Fibroblast of upper back skin (primary cell): ENCODE data around the gene ACO2.
"Not testable (repeated sequence)": the region's sequence is repeated elsewhere in the genome, so short reads cannot be mapped to it uniquely, and the experiment has no call there.

Experiments
- DNase-seq: peaks from one replicate; pipeline ENCODE4 v3.0.0-alpha.2; 2013

Gene ACO2

DNA sequence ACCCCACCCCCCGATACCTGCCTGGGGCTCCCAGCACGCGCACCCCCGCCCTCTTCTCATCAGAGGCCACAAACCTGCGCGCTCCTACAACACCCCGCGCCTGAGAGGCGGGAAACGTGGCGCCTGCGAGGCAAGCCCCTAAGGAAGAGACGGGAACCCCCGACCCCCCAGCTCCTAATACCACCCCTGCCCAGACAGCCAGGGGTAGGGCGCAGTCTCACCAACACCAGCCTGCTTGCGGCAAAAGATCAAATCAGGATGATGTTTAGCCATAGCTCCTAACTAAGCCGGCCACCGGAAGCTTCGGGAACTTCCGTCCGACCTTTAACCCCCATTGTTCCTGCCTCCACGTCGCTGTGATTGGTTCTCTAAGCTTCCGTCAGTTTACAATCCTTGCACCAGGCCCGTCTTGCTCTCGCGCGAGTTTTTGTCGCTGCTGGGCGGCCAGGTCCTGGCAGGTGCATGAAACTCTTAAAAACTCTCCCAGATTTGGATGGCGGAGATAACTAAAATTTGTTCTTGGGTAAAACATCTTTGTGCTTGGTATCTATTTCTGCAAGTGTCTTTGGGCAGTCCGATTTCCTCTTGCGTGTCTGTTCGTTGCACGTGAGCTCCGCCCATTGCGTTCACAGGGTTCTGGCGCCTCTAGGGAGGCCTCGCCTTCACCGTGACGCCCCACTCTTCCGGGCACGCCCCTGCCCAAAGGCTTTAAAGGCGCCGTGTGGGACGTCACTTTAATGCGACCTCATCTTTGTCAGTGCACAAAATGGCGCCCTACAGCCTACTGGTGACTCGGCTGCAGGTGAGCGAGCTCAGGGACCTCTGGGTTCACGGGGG, at the start of gene ACO2, which contains the start of gene PHF5A:
TSS of gene ACO2 (plus strand) at position 737 of the 837 bp plus-strand sequence. CDS start at position 767, 30 bp downstream.
TSS of gene PHF5A (minus strand) at position 312 of the 837 bp plus-strand sequence. CDS start at position 273, 39 bp downstream.
- peak; percentile 97 for DNase-seq

GRCh38 chr22:41425660-41426365, 43.1 kb upstream of the ACO2 start:
- DNase-seq, result no peak

- DNase-seq, result no peak
These were observed 39.5 kb upstream of the ACO2 start for GRCh38 chr22:41429232-41429950.

GRCh38 chr22:41429951-41430332, 39.0 kb upstream of the ACO2 start:
- DNase-seq, result no peak

GRCh38 chr22:41431656-41432055, 37.3 kb upstream of the ACO2 start:
- no peak for DNase-seq

GRCh38 chr22:41433480-41433879, 35.4 kb upstream of the ACO2 start:
- not testable (repeated sequence) for DNase-seq

DNA sequence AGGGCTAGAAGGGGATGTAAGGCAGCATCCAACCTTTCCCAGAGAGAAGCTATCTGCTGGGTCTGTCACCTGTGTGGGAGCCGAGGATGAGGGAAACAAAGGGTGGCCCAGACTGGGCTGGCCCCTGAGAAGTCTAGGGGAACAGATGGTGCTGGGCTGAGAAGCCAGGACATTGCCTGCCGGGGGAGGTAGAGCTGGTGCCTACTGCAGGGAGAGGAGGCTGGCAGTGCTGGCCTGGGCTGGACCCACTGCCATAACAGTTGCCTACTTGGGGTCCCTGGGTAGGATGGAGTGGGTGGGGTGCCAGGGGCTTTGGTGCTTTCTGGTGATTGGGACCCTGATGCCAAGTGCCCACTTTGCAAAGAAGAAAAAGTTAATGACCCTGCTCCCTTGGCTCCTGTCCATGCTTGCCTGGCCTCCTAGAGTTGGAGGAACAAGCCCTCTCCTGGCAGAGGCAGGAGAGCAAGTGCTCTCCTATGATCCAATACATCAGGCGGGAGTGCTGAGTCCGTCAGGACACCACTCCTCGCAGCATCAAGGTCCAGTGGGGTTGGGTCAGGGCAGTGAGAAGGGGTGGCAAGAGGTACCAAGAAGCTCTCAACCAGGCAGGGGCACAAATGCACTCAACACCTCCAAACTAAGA, 34.4 kb upstream of the ACO2 start:
- DNase-seq, result not testable (repeated sequence)

- DNase-seq, result no peak
These were observed 33.4 kb upstream of the ACO2 start for GRCh38 chr22:41435560-41435959.

GRCh38 chr22:41436322-41437113, 32.4 kb upstream of the ACO2 start:
- DNase-seq, result no peak

GRCh38 chr22:41437198-41437597, 31.7 kb upstream of the ACO2 start:
- DNase-seq, result no peak

- not testable (repeated sequence) for DNase-seq
These were observed 28.4 kb upstream of the ACO2 start for GRCh38 chr22:41440511-41440910.

DNA sequence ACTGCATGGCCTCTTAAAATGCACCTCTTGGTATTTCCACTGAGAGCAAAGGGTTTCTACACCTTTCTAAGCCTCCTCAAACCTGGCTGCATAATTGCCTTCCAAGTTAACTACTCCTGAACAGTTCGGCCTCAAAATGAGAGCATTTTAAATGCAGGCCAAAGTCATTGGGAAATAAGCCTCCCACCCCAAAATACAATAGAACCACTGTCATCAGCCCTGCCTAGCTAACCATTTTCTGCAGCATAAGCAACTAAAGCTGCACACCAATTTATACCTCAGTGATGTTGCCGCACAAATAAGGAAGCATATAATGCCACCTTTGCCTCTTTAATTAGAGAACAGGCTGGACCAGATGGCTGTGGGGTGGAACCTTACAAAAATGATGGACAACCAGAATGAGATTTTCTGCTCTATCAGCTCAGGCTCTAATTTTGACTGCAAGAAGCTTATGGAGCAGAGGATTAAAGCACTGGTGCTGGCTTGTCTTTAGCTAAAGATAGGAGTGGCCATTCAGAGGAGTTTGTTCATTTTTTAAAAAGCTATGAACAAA, 26.6 kb upstream of the ACO2 start:
- no peak for DNase-seq

- peak; percentile 98 for DNase-seq
These were observed 24.4 kb upstream of the ACO2 start for GRCh38 chr22:41444360-41445128.

GRCh38 chr22:41445129-41446056, 23.5 kb upstream of the ACO2 start:
- no peak for DNase-seq

DNA sequence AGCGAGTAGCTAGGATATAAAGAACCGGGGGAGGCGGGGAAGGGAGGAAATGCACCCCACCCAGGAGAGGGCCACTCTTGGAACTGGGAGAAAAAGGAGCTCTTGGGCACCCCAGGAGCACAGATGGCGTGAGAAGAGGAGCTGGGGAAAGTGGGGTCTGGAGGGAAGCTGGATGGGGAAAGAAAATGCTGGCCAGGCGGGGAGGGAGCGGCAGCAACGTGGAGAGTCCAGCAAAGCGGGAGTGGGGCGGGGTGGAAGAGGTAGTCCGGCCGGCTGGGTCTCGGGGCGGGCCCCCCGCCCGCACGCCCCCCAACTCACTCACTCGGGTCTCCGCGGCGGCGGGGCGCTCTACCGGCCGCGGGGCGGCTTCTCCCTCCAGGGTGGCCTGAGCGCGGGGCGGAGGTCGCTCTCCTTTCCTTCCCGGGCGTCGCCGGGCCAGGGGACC, 22.8 kb upstream of the ACO2 start:
- DNase-seq, result no peak

DNA sequence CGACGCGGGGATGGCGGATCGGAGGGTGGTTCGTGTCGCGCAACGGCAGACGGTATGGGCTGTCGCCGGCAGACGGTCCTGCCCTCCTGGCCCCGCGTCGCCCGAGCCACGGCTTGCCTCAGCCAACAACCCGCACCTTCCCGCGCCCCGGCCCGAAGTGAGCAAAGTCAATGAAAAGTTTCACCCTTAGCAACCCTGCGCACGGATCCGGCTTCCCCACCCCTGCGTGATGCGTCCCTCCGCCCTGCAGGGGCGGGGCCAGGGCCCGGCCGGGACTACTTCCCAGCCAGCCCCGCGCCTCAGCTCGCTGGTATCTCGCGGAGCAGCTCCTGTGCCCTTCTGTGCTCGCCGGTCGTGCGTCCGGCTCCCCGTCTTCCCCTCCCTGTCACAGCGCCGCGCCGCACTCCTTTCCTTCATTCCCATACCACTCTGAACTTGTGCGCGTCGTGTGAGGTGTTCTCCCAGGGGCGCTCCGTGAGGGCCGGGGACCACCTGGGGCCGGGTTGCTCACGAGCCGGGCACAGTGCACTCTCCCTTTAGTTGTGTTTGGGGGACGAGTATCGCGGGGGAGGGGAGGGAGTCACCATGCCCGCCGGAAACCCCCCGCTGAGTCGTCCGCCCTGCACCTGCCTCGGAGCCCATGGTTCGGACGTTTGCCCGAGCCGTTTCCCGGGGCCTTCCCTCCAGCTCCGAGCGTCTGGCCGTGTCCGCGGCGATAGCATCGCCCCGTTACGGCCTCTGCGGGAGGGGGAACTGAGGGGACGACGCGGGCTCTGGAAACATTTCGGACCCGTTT, 22.1 kb upstream of the ACO2 start, which contains the start of gene TOB2:
TSS of gene TOB2 (minus strand) at position 163 of the 796 bp plus-strand sequence. CDS start 9,456 bp downstream, outside the sequence.
- DNase-seq, result peak; percentile 93

DNA sequence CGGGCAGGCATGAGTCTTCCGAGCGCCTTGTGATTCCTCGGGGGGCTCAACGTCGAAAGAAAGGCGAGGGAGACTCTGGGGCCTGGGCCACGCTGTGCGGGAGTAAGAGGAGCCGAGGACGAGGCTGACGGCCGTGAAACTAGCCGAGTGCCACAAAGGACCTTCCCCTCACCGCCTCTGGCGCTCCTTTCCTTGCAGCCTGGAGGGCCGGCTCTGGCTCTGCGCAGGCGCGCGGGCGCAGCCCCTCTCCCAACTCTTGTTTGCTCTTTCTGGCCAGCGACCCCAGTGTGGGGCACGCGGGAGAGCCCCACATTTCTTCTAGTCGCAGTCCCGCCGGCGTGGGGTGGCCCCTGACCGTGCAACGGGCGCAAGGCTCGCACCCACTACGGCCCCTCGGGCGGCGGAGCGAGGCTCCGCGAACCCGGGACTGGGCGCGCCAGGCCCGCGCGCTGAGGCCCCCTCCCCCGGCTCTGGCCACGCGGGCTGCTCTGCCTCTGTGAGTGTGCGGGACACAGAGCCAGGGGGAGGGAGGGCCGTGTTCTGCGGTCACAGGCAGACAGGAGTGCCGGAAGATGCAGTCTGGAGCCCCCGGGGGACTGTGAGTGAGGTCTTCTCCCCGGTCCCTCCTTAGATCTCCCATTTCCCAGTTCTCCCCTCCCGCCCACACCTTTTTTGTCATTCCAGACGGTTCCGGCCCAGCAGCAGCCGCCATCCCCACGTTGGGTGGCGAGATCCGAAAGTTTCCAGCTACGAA, 21.3 kb upstream of the ACO2 start:
- peak; percentile 60 for DNase-seq
